Measurements from ENCODE around the gene CLMP. TPM values are rescaled to one million over a fixed set of nuclear protein-coding genes. Genes with fewer than 3 reads are reported as not detected.

CLMP gene
- total and polyA plus RNA-seq, 9 of the 15 experiments (the other 6 are each of a cell fraction or from before 2014, with no cell fraction given), result 0.02 to 0.15 (median 0.03) TPM; not detected in 6

DNA sequence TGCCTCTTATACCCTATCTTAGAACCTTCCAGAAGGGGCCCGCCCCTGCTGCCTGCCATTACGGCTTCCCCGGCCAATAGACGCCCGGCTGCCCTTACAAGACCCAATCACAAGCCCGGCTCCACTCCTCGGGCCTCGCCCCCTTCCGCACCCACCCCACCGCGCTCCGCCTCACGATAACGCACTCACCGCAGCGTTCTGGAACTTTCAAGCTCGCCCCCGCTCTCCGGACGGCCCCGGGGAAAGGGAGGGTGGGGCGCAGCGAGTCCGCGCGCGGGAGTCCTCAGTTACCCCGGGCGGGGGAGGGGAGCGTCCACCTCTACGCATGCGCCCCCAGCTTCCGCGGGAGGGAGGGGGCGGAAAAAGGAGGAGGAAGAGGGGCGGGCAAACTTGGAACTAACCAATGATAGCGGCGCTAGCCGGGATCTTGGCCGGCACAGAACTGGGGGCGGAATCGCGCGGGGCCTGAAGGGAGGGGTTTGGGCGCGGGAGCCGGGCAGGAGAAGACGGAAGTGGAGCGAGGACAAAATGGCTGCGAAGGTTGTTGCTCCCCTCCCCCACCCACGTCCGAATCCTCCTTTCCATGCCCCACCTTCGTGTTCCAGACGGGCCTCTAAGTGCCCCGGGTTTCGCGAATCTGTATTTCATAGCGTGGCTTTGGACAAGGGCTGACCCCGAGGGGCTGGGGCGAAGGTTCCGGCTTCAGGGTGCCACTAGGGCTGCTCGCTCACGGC, 132.7 kb downstream of the CLMP start (continued):
- TF ChIP-seq, protein P1, sequence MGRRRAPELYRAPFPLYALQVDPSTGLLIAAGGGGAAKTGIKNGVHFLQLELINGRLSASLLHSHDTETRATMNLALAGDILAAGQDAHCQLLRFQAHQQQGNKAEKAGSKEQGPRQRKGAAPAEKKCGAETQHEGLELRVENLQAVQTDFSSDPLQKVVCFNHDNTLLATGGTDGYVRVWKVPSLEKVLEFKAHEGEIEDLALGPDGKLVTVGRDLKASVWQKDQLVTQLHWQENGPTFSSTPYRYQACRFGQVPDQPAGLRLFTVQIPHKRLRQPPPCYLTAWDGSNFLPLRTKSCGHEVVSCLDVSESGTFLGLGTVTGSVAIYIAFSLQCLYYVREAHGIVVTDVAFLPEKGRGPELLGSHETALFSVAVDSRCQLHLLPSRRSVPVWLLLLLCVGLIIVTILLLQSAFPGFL (CRISPR knock-in tag; IDR thresholded peaks at IDR 0.05), result no peak
- TF ChIP-seq E4F1 (CRISPR knock-in tag; IDR thresholded peaks at IDR 0.05; ENCODE audit: borderline replicate concordance), result no peak
- peak; percentile 99 for TF ChIP-seq MAZ (CRISPR knock-in tag; conservative IDR thresholded peaks at IDR 0.05 in 1 of 2, IDR thresholded peaks at IDR 0.05 in 1 of 2)
- TF ChIP-seq YY1 (IDR thresholded peaks at IDR 0.05; ENCODE audit: borderline replicate concordance in 1 of 3, control insufficient read depth in 1 of 3, extremely low read depth in 1 of 3, insufficient read depth in 3 of 3, insufficient read length in 1 of 3, insufficient replicate concordance in 2 of 3, low read depth in 1 of 3, low read length in 2 of 3), result peak; percentile 79 to 96 (median 93)
- TF ChIP-seq PHF8 (IDR thresholded peaks at IDR 0.05; ENCODE audit: borderline replicate concordance, low read length), result peak; percentile 51; the same call in 1 of the 2 replicates
- TF ChIP-seq, protein P2, sequence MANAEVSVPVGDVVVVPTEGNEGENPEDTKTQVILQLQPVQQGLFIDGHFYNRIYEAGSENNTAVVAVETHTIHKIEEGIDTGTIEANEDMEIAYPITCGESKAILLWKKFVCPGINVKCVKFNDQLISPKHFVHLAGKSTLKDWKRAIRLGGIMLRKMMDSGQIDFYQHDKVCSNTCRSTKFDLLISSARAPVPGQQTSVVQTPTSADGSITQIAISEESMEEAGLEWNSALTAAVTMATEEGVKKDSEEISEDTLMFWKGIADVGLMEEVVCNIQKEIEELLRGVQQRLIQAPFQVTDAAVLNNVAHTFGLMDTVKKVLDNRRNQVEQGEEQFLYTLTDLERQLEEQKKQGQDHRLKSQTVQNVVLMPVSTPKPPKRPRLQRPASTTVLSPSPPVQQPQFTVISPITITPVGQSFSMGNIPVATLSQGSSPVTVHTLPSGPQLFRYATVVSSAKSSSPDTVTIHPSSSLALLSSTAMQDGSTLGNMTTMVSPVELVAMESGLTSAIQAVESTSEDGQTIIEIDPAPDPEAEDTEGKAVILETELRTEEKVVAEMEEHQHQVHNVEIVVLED (CRISPR knock-in tag; IDR thresholded peaks at IDR 0.05), result peak; percentile 35; the same call in 1 of the 2 replicates
- TF ChIP-seq ELF4 (CRISPR knock-in tag; IDR thresholded peaks at IDR 0.05), result peak; percentile 48; the same call in 1 of the 2 replicates
- no peak for TF ChIP-seq NCOA4 (IDR thresholded peaks at IDR 0.05; ENCODE audit: partially characterized antibody)
- no peak for TF ChIP-seq BCL6 (CRISPR knock-in tag; IDR thresholded peaks at IDR 0.05)
- TF ChIP-seq, protein P3, sequence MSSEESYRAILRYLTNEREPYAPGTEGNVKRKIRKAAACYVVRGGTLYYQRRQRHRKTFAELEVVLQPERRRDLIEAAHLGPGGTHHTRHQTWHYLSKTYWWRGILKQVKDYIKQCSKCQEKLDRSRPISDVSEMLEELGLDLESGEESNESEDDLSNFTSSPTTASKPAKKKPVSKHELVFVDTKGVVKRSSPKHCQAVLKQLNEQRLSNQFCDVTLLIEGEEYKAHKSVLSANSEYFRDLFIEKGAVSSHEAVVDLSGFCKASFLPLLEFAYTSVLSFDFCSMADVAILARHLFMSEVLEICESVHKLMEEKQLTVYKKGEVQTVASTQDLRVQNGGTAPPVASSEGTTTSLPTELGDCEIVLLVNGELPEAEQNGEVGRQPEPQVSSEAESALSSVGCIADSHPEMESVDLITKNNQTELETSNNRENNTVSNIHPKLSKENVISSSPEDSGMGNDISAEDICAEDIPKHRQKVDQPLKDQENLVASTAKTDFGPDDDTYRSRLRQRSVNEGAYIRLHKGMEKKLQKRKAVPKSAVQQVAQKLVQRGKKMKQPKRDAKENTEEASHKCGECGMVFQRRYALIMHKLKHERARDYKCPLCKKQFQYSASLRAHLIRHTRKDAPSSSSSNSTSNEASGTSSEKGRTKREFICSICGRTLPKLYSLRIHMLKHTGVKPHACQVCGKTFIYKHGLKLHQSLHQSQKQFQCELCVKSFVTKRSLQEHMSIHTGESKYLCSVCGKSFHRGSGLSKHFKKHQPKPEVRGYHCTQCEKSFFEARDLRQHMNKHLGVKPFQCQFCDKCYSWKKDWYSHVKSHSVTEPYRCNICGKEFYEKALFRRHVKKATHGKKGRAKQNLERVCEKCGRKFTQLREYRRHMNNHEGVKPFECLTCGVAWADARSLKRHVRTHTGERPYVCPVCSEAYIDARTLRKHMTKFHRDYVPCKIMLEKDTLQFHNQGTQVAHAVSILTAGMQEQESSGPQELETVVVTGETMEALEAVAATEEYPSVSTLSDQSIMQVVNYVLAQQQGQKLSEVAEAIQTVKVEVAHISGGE (CRISPR knock-in tag; IDR thresholded peaks at IDR 0.05), result peak in 1 of 3 experiments; percentile 64; a peak in 2 of 6 replicates
- no peak for TF ChIP-seq ZC3H8 (IDR thresholded peaks at IDR 0.05)
- TF ChIP-seq CHD2 (IDR thresholded peaks at IDR 0.05; ENCODE audit: low read depth, low read length), result peak; percentile 76

All from K562 (cell line).